SKM-1 treated with dmso at 0.1 percent for 144 hours (cell line): Measurements from ENCODE around the gene MAP4K2.

Experiments used
- DNase-seq: peaks from one replicate; lab custom pipeline; 2025; ENCODE audit not compliant: unreplicated experiment; lab: John Stamatoyannopoulos, UW

MAP4K2 gene

GRCh38 chr11:64769283-64769682, 33.7 kb downstream of the MAP4K2 start:
- DNase-seq, result no peak

DNA sequence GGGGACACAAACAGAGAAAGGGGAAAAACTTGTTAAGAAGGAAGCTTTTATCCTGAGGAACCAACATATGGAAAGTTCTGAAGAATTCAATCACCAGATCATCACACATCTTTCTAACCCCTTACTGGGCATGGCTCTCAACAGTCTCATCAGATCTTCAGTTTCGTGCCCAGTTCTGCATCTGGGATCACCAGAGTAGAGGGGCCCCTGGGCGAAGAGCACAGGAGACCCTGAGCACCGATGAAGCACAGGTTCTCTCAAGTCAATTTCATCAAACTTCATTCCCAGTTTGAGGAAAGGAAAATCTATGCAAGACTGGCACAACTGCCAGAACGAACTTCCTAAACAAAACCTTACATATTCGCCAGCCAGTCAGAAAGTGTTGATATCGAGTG, 34.7 kb downstream of the MAP4K2 start:
- no peak for DNase-seq

GRCh38 chr11:64767344-64768299, 35.4 kb downstream of the MAP4K2 start:
- DNase-seq, result peak; percentile 37

- no peak for DNase-seq
These were observed 36.1 kb downstream of the MAP4K2 start for GRCh38 chr11:64766881-64767280.

GRCh38 chr11:64765851-64766665, 37.0 kb downstream of the MAP4K2 start:
- DNase-seq, result no peak

DNA sequence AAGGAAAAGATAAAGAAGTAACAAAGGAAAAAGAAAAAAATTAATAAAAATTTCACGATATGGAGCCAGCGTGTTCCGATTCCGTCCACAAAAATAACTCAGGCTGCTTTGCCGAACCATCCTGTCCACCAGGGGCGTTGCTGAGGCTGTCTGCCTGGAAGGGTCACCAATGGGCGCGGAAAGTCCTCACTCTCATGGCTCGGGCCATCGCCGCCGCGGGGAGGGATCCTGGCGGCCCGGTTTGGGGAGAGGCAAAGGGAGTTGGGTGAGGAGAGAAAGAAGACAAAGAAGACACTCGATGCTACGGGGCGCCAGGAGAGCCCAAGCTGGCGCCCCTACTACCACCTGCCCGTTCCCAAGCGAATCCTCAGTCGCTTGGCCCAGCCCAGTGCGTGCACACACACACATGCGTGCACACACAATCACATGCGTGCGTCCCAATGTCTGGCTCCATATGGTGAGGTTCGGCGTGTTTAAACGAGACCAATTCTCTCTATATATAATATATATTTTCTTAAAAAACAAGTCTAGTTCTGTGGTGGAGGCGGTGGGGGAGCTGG, 37.6 kb downstream of the MAP4K2 start:
- no peak for DNase-seq

DNA sequence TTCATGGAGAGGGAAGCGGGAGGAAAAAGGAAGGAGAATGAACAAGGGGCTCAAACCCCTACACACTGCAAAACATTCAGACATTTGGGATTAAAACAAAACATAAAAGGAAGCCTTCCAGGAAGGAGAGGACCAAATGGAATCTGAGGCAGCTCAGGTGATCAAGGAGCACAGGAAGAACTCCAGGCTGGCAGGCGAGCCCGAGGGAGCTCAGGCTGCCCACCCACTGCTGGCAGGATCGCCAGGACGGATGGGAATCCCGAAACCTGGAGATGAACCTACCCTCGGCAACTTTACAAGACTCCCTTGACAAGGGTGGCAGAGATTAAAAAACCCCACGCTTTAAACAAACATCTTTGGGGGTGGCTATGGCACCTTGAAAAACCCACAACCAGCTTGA, 38.3 kb downstream of the MAP4K2 start:
- DNase-seq, result no peak

DNA sequence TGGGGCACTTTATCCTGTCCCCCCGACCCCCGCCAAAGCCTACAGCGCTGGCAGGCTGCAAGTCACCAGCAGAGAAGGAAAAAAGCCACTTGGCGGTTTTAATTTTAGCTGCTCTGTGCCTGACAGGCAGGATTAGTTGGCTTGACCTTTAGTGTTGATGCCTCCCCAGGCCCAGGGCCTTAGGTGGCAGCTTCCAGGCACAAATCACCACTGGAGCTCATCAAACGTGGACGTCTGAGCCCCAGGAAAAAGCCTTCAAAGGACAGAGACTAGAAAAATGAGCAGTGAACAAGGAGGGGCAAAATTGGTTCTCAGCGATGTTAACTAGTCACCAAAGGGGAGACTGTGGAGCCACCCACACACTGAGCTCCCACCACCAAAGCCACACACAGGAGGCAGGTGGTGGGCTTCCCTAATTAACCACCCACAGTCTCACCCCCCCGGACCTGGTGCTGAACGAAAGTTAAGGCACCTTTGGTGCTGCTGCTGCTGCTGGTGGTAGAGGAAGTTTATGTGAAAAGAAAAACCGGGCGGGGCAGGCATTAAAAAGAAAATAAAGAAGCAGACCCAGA, 38.9 kb downstream of the MAP4K2 start:
- no peak for DNase-seq

- no peak for DNase-seq
These were observed 39.4 kb downstream of the MAP4K2 start for GRCh38 chr11:64763526-64764039.

DNA sequence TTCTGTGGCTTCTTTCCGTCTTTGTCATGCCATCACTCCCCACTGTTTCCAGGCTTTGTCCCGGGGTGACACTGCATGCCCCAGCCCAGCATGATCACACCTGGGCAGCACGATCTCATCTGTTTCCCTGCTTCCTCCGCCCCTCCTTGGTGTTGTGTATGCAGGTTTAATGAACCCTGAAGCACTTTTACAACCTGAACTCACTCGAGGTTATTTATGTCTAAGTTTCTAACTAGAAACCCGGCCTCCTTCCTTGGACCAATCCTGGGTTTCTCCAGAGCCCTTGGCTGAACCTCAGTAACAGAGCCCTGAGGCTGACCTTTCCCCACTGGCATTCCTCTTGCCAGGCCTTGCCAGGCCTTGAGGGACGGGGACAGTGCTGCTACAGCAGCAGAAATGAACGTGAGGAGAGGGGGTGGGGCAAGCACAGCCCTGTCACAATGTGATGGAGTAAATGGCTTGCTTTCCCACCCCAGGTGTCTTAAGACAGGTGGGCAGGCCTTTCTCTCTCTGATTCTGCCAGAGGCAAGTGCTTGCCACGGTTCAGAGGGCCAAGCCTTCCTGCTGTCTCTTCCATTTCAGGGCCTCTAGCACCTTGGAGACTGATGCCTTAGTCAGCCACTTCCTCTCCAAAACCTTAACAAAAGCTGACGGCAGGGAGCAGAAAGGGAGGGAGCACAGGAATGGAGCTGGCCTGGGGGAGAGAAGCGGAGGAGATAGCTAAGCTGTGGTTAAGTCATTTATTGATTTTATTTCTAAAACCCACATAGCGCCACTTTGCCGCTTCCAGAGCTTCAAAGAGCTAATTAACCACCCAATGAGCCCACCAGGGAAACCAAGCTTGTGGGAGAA, 40.1 kb downstream of the MAP4K2 start:
- no peak for DNase-seq

DNA sequence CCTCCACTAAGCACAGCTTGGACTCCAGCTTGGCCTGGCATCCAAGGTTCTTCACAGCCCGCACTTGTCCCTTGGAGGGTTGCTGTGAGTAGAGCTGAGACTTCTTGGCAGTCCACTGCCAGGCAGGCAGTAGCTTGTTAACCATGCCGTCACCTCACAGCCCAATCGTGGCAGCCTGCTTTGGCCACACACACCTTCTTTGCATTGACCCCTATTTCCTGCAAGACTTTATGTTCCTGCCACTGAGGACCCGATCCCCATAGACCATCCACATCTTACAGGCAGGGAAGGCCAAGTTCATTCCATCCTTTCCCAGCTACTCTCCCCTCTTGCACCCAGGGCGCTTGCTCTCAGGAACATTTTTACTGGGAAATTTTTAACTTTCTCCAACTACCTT, 40.7 kb downstream of the MAP4K2 start:
- no peak for DNase-seq

- no peak for DNase-seq
These were observed 42.1 kb downstream of the MAP4K2 start for GRCh38 chr11:64760759-64761420.

DNA sequence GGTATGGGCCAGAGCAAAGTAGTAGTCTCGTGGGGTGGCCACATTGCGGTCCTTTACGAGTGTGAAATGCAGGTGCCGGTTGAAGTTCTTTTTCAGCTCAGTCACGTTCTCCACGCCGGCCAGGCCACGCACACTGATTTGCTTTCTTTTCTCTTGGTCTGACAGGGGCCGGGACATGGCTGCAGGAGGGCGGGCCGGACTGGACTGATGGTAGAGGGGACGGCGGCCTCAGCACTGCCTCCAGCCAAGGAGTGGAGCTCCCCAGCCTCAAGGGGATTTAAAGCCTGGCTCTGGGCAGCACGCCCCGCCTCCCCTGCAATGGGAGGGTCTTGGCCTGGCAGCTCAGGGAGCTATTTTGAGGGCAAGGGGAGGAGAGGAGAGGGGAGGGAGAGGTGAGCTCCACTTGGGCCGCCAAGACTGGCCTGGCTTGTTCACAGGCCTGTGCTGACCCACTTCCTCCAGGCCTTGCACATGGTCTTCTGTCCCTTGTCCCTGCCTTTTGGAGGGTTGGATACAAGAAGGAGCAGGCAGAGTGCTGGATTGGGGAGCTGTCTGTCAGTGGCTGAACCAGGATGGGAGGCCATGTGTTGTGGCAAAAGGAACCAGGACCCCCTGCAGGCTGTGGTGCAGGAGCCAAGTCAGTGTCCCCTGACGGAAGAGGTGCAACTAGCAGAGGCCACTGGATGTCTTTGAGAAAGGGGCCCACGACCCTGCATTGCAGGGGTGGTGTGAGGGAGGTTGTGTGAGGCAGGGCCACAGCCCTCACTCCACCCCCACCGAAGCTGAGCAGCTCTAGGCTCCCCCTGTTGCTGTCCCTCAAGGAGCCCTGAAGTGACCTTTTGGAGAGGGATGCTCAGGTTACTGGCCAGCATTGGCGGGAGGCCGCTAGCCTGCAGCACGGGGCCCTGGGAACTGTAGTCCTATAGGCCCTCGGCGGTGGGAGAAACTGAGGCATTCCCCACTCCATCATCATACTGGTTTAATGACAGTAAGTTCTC, 43.0 kb downstream of the MAP4K2 start, which contains the start of gene PYGM:
Gene PYGM (minus strand): TSS at position 253 of the 998 bp plus-strand sequence. CDS start 76 bp downstream, at position 177.
- DNase-seq, result no peak

GRCh38 chr11:64759131-64759721, 43.8 kb downstream of the MAP4K2 start:
- no peak for DNase-seq

DNA sequence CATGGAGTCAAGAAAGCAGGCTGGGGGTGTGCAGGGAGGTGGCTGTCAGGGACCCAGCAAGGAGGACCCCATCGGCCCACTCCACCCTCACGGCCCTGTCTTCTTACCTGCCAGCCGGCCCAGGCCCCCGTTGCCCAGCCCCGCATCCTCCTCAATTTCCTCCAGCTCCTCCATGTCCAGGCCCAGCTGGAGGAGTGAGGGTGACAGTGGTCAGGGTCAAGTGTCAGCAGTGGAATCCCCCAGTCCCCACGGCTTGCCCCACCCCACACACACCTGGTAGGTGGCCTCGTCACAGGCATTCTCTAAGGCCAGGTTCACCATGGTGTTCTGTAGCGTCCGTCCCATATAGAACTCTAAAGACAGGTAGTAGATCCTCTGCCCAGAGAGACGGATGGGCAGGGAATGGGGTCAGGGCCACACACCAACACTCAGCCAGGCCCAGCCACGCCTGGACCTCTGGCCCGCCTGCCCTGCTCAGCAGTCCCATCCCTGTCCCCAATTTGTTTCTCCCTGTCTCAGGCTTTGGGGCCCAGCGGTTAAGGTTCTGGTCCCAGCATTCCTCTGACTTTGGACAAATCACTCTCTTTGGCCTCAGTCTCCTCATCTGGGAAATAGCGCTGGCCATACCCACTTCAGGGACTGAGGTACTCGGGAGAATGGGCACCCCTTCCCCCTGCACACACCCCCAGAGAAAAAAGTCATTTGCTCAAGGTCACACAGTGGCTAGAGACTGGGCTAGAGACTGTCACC, 44.5 kb downstream of the MAP4K2 start:
- no peak for DNase-seq

DNA sequence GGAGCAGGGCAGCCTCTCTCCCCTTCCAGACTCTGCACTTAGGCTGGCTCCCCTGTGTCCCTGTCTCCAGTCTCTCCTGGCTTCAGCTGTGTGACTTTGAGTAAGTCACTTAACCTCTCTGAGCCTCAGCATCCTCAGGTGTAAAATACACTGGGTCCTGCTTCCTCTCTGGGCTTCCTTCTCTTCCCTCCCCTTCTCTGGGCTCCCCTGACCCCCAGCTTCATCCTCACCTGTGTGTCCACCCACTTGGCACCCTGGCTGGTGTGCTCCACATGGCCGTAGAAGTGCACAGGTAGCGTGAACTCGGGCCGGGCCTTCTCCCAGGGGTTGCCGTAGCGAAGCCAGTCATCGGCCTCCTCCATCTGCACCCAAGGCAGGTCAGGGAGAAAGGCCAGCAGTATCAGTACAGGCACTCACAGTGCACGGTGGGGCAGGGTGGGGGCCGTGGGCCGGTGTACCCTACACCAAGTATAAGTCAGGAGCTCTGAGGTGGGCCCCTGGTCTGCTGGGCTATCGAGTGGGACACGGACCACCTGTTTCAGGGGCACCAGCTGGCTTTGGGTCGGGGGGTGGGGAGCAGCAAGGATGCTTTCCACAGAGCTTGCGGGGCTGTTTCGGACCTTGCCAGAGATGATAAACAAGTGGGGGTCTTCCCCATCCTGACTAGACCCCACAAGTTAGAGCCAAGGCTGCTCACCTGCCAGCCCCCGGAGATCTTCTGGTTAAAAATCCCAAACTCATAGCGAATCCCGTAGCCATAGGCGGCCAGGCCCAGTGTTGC, 45.3 kb downstream of the MAP4K2 start:
- no peak for DNase-seq
